Ecto neural progenitor cell (in vitro differentiated cells): ENCODE measurements around the gene LRPPRC.

Experiments
- DNase-seq: peaks from one replicate; pipeline ENCODE4 v3.0.0-alpha.2; 2018; ENCODE audit warnings: low spot score

Gene LRPPRC

DNA sequence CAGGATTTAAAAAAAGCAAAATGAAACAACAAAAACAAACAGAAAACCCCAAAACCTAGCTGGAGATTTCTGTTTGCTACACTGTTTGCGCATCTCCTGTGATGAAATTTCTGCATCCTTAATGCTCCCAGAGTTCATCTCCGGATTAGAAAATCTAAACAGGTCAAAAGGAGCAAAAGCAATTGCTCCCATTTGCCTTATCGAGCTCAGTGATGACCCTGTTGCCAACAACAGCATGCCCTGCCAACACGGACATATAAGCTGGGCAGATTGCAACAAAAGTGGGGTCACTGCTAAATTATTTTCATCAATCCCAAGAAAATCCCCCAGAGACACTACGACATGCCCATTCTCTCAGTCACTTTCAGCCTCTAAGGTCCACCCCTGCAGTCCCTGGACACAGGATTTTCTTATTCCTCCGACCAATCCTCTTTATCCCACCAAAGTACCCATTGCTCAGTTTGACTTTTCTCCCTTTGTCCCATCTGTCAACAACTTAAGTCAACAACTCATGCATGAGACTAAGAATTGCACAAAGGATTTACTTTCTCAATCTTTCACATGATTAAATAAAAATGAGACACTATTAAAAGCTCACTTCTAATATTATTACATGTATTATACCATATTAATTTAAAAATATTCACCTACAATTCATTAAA is 89.2 kb downstream of the LRPPRC start:
- DNase-seq = no peak

DNA sequence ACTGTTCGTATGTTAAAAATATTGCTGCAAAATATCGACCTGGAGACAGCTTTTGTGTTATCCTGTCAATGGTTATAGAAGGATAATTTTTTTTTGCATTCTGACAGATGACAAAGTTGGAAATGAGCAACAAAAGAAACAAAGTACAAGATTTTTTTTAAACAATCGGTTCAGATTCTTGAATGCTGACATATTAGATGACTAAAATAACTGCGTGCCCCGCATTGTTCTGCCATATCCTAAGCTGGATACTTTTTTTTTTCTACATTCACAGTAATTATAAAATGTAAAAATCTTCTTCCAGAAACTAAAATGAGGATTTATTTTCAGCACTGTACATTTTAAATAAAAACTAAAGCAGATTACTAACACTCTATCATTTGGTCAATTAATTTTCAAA is 89.9 kb downstream of the LRPPRC start:
- DNase-seq = no peak

DNA sequence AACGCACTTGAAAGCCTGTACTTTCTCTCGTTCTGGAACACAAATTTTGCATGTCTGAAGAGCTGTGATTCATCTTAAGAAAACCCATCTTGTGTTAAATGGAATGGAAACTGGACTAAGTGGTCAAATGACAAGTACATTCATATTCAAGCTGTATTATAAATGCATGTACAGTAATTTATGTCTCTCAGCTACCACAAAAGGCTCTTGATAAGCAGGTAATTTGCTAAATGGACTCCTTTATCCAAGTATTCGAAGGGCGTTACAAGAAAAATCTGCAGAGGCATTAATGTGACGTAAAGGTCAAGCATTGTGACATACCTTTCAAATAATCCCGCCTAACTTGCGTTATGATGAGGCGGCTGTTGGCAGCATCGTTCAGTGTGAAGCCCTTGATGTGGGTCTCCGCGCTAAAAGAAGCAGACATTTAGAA is 90.4 kb downstream of the LRPPRC start:
- DNase-seq = no peak

DNA sequence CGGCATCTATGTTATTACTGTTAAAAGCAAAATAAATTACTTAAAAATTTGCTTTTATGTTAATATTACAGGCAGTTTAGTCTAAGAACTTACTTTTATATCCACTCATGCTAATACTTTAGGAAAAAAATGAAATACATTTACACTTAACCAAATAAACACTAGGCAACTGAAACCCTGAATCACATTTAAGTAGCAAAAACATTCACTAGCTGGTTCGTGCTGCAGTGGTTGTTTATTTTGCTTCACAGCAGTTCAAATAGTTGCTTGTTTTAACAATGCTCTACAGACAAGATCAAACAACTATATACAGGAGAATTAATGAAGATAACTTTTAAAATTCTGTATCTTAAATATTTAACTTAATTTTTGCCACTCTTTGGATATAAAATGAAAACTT is 96.2 kb downstream of the LRPPRC start:
- no peak for DNase-seq

DNA sequence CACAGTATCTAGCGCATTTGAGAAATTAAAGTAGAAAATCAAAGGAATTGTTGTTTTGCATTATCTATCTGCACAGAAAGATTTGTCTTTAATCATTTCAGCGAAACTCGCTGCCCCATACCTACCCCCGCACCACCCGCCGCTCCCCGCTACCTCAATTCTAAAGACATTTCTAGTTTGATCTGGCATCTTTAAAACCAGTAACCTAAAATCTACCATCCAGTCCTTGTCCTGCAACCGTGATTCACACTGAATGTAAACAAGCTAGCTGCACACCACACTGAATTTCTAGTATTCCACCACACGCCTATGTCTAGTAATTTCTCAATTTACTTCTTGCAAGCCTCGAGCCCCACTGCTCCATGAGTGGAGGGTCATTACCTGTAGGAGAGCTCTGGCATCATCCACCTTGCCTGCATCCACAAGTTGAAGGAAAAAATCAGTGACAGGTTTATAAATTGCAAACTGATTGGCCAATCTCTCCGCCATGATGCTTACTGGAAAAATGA is 96.9 kb downstream of the LRPPRC start:
- no peak for DNase-seq

DNA sequence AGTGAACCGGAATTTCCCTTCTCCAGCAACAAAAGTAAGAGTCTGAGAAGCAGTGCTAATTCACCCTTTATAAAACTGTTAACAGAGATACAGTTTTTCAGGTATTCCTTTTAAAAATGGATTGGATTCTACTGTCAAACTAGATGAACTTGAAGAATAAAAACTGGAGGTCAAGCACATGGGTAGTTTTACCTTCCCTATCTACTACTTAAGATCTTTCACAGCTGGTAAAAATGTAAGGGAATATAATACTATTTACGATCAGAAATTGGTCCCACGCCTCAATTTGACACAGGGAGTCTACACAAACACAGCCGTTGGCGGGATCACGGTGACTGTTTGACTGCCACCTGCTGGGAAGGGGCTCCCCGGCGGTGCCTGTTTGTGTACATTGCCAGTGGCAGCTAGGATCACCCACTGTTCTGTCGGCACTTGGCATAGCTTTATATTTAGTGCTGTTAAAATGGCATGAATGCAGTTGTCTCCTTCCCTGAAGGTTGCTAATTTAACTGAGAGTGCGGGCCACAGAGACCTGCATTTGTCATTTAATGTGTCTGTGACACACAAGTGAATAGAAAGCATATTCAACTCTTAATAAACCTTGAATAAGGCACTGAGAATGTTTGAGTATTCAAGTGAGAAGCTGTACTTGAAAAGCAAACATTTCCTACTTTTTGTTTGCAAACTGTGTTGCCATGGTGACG is 97.5 kb downstream of the LRPPRC start:
- DNase-seq = no peak

DNA sequence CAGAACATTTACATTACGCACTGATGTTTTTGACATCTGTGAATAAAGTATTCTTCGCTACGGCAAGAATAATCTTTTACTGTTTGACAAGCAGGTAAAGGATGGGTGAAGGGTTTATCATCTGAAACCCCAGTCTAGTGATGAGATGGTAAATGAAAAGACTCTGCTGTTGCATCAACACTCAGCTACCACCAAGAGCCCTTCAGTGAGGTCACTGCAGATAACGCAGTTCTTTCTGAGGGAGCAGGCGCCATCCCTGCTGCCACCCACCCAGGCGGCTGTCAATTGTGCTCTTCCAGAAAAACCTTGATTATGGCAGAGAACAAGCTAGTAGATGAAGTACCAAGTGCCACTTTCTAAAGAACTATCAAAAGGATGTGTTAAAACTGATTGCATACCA is 98.3 kb downstream of the LRPPRC start:
- no peak for DNase-seq

DNA sequence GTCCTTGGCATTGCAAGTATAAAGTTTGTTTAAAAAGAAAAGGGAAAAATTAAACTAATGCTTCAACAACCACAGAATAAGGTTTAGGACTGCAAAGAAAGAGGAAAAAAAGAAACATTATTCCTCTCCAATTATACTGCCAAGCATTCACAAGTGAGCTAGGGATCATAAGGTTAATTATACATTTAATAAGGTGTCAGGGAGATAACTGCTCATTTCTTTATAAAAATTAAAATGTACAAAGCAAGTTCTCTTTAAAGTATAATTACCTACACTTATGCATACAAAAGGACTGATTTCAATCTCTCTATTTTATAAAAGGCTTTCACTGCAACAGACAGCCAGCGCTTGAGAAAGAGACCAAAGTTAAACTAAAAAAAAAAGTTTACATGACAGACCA is 98.9 kb downstream of the LRPPRC start:
- no peak for DNase-seq

DNA sequence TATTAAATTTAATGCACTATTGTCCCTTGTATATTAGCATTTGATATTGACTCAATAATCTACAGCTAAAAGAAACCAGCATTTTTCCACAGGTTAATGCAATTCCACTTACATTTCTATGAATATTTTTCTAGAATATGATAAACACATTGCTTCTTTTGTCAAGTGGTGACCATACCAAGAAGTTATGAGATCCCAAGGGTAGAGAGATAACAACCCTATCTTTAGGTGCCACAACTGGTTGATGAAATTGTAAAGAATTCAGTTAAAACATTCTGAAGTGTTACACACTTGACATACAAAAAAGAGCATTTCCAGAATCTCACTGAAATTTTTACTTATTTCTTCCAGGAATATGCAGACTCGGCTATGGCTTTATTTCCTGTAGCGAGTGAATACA is 101.0 kb downstream of the LRPPRC start:
- no peak for DNase-seq

DNA sequence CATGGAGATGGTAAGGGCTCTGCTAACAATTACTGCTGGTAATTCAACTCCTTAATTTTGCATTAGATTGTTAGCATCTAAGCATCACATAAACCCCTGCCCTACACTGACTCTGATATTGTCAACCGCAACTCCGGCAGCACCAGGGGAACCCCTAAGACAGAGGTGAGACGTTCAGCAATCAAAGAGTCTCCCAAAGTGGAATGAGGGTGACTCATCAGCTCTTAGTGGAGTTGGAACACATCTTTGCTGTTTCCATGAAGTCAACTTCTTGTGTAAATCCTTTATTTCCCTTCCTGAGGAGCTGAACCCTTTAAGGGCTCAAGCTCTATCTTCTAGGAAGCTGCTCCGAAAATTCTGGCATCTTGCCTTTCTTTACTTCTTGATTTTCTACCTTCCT is 104.9 kb downstream of the LRPPRC start:
- no peak for DNase-seq

DNA sequence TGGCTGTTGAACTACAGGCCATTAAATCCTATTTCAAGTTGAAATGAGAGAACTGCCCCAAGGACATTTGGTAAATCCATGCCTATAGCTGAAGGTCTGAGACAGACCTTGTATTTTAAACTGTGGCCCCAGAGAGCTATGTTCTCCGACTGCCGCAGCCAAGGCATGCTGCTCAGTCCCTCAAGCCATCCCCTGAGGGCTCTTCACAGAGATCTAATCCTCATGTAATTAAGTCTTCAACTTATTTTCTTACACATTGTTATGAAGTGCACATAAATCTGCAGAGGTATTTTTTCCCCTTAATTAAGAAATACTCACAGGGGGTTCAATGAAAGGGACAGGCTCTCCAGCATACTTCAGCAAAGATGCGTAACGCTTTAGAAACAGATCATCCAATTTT is 106.4 kb downstream of the LRPPRC start:
- DNase-seq = no peak

DNA sequence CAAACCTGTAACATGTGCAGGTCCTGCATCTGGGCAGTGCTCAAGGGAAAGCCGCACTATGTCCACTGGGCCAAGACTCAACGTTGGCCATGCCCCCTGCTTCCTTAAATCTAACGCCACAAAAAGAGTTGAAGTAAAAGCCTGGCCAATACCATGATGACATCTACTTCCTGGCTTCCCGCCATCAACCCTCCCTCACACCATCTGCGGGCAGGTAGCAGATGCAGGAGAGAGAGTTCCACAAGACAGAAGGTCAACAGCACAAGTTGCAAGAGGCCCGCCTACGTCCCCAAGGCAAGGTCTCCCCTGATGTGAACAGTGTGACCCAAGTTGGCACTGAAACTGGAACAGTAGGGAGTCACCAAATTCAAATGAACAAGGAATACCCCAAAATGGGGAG is 108.6 kb downstream of the LRPPRC start:
- DNase-seq = no peak

DNA sequence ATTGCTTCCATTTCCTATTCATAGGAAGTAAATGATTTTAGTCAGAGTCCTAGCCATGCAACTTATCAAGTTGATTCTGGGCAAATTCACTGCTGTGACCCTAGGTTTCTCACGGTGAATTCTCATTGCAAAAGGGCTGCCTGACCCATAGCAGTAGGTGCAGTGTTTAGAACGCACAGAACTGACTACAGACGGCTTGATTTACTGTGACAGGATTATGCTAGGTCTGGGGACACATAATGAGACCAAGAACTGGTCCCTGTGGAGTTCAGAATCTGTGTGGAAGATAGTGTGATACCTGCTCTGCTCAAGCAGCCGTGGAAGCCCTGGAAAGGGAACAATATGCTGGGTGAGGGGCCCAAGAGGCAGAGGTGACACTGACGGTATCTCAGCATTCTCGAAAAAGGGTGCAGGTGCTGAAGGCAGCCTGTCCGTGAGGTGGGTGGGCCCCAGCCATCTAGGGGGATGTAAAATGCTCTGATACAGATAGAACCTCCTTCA is 110.6 kb downstream of the LRPPRC start:
- DNase-seq = no peak

DNA sequence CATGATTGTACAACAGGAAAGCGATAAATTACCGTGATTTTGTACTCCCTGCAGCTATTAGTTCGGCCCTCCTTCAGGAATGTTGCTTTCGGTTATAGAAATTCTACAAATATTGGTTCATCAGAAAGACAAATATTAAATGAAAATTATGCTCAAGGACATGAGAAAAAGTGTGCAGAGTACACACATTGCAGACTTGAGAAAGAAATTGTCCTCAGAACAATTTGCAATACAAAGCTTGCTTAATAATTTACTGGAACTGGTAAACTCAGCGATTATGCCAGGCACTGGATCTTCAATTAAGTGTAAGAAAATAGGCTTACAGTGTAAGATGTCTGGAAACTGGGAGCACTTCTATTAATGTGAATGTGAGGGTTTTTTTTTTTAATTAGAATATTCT is 111.1 kb downstream of the LRPPRC start:
- no peak for DNase-seq

DNA sequence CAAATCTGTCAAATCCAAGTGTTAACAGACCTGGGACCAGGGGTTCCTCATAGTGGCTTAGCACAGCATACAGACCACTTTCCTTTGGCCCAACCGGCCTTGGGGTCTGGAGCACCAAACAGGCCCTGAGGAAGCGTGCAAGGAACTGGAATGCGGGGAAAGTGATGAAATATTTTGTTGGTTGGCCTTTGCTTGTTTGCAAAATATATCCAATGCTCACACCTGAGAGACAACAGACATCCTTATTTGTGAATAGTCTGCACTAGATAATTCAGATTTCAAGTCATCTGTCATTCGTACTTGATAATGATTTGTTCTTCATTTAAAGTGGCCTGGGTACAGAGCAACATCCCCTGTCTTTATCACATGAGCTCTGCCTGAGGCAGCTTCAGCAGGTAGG is 113.5 kb downstream of the LRPPRC start:
- no peak for DNase-seq

DNA sequence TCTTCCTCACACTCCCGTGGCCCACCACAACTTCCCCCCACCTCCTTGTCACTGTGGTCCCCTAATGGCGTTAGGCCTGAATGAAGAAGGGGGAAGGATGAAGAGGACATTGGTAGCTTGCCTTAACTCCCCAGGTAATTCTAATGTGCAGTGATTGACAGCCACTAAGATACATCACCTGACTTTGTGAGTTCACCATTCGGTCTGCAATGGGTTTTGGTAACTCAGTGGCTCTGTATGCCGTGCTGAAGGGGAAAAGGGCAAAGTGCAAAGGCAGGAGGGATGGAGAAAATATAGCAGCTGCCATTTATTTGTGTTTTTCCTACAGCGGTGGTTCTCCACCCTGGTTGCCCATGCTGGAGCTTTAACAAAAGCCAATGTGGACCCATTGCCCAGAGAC is 114.8 kb downstream of the LRPPRC start:
- no peak for DNase-seq

DNA sequence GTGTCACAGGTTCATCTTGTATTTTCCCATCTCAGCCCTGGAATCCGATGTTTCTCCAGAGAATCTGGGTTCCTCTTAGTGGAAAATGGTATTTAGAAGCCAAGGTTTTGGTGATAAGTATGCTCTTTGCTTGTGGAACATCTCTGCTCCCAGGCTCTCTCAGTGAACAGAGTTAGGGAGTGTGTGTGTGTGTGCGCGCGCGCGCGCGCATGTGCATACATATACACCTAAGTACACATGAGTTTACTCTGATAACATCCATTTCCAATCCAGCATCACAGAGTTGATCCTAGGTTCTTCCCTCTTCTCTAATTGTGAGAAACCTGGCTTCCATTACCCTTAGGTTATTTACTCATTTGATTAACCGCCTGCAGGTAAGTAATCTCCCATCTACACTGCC is 115.3 kb downstream of the LRPPRC start:
- no peak for DNase-seq

DNA sequence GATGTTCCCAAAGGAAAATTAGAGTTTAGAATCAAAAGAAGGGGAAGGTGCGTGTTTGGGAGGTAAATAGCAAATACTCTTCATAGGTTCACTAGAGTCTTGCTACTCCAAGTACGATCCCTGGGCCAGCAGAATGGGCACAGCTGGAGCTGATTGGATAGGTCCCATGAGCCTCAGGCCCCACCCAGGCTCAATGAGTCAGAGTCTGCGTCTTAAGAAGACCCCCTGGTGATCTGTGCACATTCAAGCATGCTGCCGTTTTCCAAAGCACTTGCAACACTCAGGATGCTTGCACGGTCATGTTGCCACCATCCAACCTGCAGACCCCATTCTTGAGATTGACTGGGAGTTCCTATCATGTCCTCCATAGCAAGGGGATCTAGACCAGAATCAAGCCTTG is 116.5 kb downstream of the LRPPRC start:
- no peak for DNase-seq

DNA sequence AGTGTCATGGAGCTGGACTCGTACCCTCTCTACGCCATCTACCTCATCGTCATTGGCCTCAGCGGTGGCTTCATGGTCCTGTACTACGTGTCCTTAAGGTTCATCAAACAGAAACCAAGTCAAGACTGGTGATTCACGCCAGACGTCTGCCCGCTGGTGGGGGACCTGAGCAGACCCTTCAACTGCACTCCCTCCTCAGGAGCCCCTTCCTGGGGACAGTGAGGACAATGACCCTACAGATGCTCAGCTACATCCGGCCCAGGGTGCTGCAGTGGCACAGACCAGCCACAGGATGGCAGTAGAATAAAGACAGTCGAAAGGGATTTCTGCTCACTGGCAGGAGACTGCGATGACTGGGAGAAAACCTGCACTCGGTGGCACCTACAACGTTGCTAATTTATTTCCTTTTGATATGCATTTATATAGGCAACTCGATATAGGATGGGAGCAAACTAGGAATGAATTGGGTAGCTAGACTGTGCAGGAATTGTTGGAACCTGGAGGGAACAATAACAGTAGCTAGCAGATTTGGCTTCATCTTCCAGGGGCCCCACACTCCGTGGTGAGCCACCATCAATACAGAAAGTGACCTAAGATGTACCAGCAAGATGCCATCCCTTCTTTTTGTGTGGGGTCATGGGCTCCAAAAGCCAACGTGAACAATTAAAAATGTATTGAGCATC is 117.9 kb downstream of the LRPPRC start:
- peak; percentile 80 for DNase-seq

DNA sequence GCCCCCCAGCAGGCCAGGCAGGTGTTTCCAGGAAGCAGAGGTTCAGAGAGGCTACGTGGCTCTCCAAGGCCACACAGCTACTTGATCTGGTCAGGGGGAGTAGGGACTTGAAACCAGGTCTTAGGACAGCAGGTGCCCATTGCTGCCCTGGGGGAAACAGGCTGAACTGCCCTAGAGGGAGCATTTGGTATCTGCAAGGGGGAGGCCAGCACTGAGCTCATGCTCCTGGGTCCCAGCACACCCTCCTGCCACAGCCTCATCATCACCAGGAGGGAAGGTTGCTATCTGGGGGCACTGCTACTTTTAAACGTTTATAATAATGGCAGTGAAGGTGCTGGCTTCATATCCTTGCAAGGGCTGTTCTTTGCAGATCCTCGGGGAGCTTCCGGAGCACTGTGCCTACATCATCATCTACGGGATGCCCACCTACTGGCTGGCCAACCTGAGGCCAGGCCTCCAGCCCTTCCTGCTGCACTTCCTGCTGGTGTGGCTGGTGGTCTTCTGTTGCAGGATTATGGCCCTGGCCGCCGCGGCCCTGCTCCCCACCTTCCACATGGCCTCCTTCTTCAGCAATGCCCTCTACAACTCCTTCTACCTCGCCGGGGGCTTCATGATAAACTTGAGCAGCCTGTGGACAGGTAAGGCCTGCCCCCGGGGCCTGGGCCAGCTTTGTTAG is 120.9 kb downstream of the LRPPRC start:
- DNase-seq = no peak

DNA sequence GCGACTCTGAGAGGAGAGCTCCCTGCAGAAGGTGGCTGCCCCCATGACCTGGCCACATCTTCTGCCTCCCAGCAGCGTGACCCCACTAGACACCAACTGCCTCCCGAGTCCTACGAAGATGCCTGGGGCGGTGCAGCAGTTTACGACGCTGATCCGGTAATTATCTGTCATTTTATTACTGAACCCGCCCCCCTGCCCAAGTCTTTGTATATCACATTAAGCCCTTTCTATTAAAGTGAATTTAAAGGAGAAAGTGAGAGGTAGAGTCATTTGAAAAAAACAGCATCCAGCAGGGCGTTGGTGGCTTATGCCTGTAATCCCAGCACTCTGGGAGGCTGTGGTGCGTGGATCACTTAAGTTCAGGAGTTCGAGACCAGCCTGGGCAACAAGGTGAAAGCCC is 123.6 kb downstream of the LRPPRC start:
- no peak for DNase-seq

DNA sequence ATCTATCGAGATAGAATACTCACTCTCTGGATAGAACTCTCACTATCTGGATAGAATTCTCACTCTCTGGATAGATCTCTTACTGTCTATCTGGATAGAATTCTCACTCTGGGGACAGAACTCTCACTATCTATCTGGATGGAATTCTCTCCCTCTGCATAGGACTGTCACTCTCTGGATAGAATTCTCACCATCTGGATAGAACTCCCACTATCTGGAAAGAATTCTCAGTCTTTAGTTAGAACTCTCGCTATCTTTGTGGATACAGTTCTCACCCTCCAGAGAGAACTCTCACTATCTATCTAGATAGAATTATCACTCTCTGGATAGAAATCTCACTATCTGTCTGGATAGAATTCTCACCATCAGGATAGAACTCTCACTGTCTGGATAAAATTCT is 140.5 kb downstream of the LRPPRC start:
- DNase-seq = no peak

DNA sequence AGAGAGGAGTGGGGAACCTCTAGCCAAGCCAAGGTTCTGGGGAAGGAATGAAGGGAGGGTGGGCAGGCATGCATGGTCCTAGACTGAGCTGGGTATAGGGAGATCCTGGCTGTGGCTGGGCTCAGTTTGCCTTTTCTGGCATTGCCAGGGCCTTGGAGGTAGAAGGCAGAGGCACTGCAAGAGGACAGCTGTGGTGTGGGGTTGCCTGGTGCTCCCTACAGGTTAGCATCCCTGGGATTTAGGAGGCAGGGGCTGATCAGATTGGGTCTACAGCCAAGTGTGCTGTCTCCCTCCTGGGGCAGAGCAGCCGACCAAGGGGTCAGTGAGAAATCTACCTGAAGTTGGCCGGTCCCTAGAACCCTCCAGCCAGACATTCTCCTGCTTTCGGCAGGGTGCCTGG is 141.1 kb downstream of the LRPPRC start:
- DNase-seq = peak; percentile 22
